ENCODE measurements around the gene IRF2BP2. TPM values are rescaled to one million over a fixed set of nuclear protein-coding genes. Genes with fewer than 3 reads are reported as not detected.
"Not testable (repeated sequence)": the region's sequence is repeated elsewhere in the genome, so short reads cannot be mapped to it uniquely, and the experiment has no call there.

The IRF2BP2 gene
- total and polyA plus RNA-seq, 4 experiments from 2014 or later: 23.9 to 164 (median 103) TPM

DNA sequence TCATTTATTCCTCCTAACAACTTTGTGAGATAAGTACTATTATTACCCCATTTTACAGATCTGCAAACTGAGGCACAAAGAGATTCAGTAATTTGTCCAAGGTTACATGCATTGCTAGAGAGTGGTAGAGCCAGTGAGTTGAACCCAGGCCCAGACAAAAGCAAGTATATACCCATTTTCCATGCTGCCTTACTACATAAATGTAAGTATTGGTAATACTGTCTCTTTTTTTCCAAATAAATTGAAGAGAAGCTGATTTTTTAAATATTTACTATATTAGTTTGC, 33.8 kb upstream of the IRF2BP2 start:
- no peaks in the 10 kb centered on the region for H3K9me3 ChIP-seq (ENCODE audit: control insufficient read depth in 1 of 2, low read length in 2 of 2)
- H3K27ac Mint-ChIP-seq: no peak overlapping the region
- no peak for DNase-seq
- H3K27me3 ChIP-seq (ENCODE audit: insufficient read depth, low read length): no peaks in the 10 kb centered on the region
- no peaks in the 10 kb centered on the region for H3K4me1 Mint-ChIP-seq
- no peak overlapping the region for H3K4me3 ChIP-seq (ENCODE audit: low read length in 2 of 2)
- ChIA-PET POLR2A (ENCODE audit: partially characterized antibody) (interaction anchor here (0.9 kb wide), 1 partner anchor 15 kb away, joined by 3 read pairs; no protein-coding TSS in a partner anchor), CTCF (ENCODE audit: partially characterized antibody) (interaction anchor here (1.0 kb wide), 1 partner anchor 61 kb away, joined by 3 read pairs; no protein-coding TSS in a partner anchor)
- H3K9me3 Mint-ChIP-seq: peaks cover 0 to 8% (median 4%) of the 10 kb centered on the region in 8 donors
- H3K36me3 ChIP-seq (ENCODE audit: insufficient read depth, low read length): no peaks in the 10 kb centered on the region
- H3K4me3 Mint-ChIP-seq: no peak overlapping the region
- H3K4me1 ChIP-seq (ENCODE audit: insufficient read depth, low read length): no peaks in the 10 kb centered on the region
- intact Hi-C loops (cut with micrococcal nuclease): no loop called here
- no peaks in the 10 kb centered on the region for H3K36me3 Mint-ChIP-seq
- no peak overlapping the region for H3K27ac ChIP-seq (ENCODE audit: low read depth, low read length)
- no peaks in the 10 kb centered on the region for H3K27me3 Mint-ChIP-seq

DNA sequence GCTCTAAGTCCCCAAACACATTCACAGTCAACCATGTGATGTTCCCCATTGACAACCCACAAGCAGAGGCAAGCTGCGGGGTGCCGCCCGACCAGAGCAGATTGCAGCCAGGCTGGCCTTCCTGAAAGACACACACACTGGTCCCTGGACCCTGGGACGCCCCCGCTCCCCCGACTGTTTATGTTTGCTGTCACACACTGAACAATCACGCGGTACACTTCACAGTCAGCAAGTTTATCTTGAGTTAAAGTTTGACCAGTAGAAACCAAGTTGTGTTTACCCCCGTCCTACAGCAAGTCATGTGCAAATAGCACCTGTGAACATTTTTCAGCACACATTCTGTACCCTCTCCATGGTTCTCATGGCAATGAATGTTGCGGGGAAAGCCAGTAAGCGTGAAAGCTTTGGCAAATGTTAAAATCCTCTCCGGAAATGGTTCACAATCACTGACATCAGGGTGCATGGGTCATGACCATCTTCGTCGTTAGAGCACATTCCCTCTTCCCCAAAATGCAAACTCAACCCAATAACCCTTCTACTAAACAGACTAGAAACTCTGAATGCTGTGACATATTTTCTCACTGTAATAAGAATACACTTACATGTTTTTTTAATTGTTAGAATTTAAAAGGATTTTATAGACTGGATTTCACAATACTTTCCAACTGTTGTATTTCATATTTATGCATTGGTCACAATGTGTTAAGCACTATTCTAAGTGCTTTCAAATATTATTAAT, 33.3 kb upstream of the IRF2BP2 start:
- Mint-ChIP-seq H3K27me3 (no peaks in the 10 kb centered on the region), H3K4me1 (no peaks in the 10 kb centered on the region), H3K4me3 (no peak overlapping the region), H3K27ac (no peak overlapping the region), H3K36me3 (no peaks in the 10 kb centered on the region), H3K9me3 (peaks cover 0 to 8% (median 4%) of the 10 kb centered on the region in 8 donors)
- DNase-seq: no peak
- POLR2A ChIA-PET (ENCODE audit: partially characterized antibody): no interaction called here
- no peaks in the 10 kb centered on the region for H3K27me3 ChIP-seq (ENCODE audit: insufficient read depth, low read length)
- H3K27ac ChIP-seq (ENCODE audit: low read depth, low read length): no peak overlapping the region
- no peaks in the 10 kb centered on the region for H3K36me3 ChIP-seq (ENCODE audit: insufficient read depth, low read length)
- CTCF ChIA-PET (ENCODE audit: partially characterized antibody): no interaction called here
- intact Hi-C loops (cut with micrococcal nuclease): no loop called here
- no peak overlapping the region for H3K4me3 ChIP-seq (ENCODE audit: low read length in 2 of 2)
- no peaks in the 10 kb centered on the region for H3K9me3 ChIP-seq (ENCODE audit: control insufficient read depth in 1 of 2, low read length in 2 of 2)
- no peaks in the 10 kb centered on the region for H3K4me1 ChIP-seq (ENCODE audit: insufficient read depth, low read length)

DNA sequence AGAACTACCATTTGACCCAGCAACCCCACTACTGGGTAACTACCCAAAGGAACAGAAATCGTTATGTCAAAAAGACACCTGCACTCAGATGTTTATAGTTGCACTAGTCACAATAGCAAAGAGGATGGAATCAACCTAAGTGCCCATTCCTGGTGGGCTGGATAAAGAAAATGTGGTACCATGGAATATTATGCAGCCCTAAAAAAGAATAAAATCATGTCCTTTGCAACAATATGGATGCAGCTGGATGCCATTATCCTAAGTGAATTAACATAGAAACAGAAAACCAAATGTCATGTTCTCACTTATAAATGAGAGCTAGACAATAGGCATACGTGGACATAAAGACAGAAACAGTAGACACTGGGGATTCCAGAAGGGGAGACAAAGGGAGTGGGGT, 32.5 kb upstream of the IRF2BP2 start:
- intact Hi-C loops (cut with micrococcal nuclease): no loop called here
- no peak for DNase-seq
- no peaks in the 10 kb centered on the region for H3K27me3 ChIP-seq (ENCODE audit: insufficient read depth, low read length)
- no peak overlapping the region for H3K4me3 ChIP-seq (ENCODE audit: low read length in 2 of 2)
- Mint-ChIP-seq H3K36me3 (no peaks in the 10 kb centered on the region), H3K4me3 (no peak overlapping the region), H3K27ac (no peak overlapping the region), H3K9me3 (peaks cover 0 to 8% (median 4%) of the 10 kb centered on the region in 8 donors), H3K27me3 (no peaks in the 10 kb centered on the region), H3K4me1 (no peaks in the 10 kb centered on the region)
- no peaks in the 10 kb centered on the region for H3K9me3 ChIP-seq (ENCODE audit: control insufficient read depth in 1 of 2, low read length in 2 of 2)
- no peak overlapping the region for H3K27ac ChIP-seq (ENCODE audit: low read depth, low read length)
- ChIA-PET POLR2A (ENCODE audit: partially characterized antibody) (no interaction called here), CTCF (ENCODE audit: partially characterized antibody) (no interaction called here)
- H3K4me1 ChIP-seq (ENCODE audit: insufficient read depth, low read length): no peaks in the 10 kb centered on the region
- H3K36me3 ChIP-seq (ENCODE audit: insufficient read depth, low read length): no peaks in the 10 kb centered on the region

DNA sequence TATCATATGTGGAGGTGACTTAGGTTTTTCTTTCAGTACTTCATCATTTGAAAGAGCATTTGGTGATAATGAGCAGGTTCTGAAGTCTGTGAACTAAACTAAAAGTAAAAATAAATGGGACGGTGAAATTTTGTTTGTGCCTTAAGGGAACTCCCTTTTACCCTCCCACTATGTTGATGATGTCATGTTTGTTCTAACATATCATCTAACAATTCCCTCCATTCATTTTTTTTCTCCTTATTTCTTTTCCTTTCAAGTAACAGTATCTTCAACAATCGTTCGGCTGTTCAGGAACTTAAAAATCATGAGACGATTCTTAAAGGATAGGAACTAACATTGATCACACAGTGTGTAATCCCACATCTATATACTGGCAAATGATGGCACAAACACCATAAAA, 30.0 kb upstream of the IRF2BP2 start:
- Mint-ChIP-seq H3K9me3 (peaks cover 0 to 3% (median 0%) of the 10 kb centered on the region in 8 donors), H3K27ac (no peak overlapping the region), H3K36me3 (no peaks in the 10 kb centered on the region), H3K4me3 (no peak overlapping the region), H3K27me3 (no peaks in the 10 kb centered on the region), H3K4me1 (no peaks in the 10 kb centered on the region)
- DNase-seq: no peak
- no peaks in the 10 kb centered on the region for H3K27me3 ChIP-seq (ENCODE audit: insufficient read depth, low read length)
- H3K4me3 ChIP-seq (ENCODE audit: low read length in 2 of 2): no peak overlapping the region
- intact Hi-C loops (cut with micrococcal nuclease): no loop called here
- H3K9me3 ChIP-seq (ENCODE audit: control insufficient read depth in 1 of 2, low read length in 2 of 2): no peaks in the 10 kb centered on the region
- POLR2A ChIA-PET (ENCODE audit: partially characterized antibody): no interaction called here
- no peaks in the 10 kb centered on the region for H3K4me1 ChIP-seq (ENCODE audit: insufficient read depth, low read length)
- CTCF ChIA-PET (ENCODE audit: partially characterized antibody): no interaction called here
- no peaks in the 10 kb centered on the region for H3K36me3 ChIP-seq (ENCODE audit: insufficient read depth, low read length)
- H3K27ac ChIP-seq (ENCODE audit: low read depth, low read length): no peak overlapping the region

DNA sequence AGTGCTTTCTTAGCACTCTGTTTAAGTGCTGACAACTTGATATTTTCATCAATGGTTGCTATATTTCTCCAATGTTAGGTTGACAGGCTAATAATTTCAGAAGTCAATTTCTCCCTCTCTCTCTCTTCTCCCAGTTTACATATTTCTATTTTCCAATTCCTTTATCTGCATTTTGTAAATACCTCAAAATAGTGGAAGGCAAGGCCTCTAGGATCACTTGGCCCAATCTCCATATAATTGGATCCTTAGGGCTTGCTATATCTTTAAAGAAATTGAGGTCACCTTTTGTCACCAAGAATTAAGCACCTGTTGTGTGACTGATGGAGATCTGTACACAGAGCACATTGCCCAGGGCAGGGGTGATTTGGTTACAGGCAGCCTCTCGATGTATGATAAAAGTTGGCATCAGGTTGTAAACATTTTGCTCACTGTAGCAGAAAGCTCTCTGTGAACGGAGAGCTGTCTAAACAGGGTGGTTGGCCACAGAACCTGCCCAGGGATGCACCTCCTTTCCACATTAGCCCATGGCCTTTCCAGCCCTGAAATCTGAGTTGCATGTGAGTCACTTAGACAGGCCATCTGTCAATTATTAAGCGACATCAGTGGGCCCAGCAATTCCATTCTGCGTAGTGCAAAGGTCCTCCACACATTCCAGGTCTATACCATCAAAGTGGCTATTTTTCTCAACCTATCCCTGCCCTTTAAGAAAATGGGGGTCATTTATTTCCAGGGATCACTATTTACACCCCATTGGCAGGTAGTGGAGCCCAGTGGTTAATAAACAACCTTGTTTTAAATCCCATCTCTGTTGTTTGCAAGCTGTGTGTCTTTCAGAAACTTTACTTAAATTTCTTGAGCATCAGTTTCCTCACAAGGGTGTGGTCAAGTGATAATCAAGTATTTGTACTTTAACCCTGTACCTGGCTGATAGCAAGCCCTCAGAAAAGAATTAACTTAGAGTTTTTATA, 29.1 kb upstream of the IRF2BP2 start:
- Mint-ChIP-seq H3K27me3 (no peaks in the 10 kb centered on the region), H3K4me1 (no peaks in the 10 kb centered on the region), H3K27ac (peak overlapping the region in 1 of 7 donors; percentile 29), H3K4me3 (no peak overlapping the region), H3K36me3 (no peaks in the 10 kb centered on the region), H3K9me3 (peaks cover 0 to 3% (median 0%) of the 10 kb centered on the region in 8 donors)
- no peak for DNase-seq
- Histone ChIP-seq H3K27ac (ENCODE audit: low read depth, low read length) (no peak overlapping the region), H3K9me3 (ENCODE audit: control insufficient read depth in 1 of 2, low read length in 2 of 2) (no peaks in the 10 kb centered on the region), H3K27me3 (ENCODE audit: insufficient read depth, low read length) (no peaks in the 10 kb centered on the region), H3K36me3 (ENCODE audit: insufficient read depth, low read length) (no peaks in the 10 kb centered on the region), H3K4me1 (ENCODE audit: insufficient read depth, low read length) (no peaks in the 10 kb centered on the region), H3K4me3 (ENCODE audit: low read length in 2 of 2) (no peak overlapping the region)
- intact Hi-C loops (cut with micrococcal nuclease): no loop called here
- POLR2A ChIA-PET (ENCODE audit: partially characterized antibody): interaction anchor here (0.7 kb wide), 1 partner anchor 253 kb away, joined by 4 read pairs; no protein-coding TSS in a partner anchor
- CTCF ChIA-PET (ENCODE audit: partially characterized antibody): interaction anchor here (1.2 kb wide), 1 partner anchor 445 kb away, joined by 4 read pairs; no protein-coding TSS in a partner anchor

DNA sequence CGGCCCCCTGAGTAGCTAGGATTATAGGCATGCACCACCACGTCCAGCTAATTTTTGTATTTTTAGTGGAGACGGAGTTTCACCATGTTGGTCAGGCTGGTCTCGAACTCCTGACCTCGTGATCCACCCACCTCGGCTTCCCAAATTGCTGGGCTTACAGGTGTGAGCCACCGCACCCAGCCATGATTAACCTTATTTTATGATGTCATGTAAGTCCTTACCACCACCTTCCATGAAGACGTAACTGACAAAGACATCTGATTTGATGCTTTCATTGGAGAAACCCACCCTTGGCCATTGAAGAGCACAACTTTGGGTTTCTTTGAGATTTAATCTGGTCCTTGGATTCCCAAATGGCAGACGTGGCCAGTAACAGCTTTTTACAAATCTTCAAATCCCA, 24.9 kb upstream of the IRF2BP2 start:
- intact Hi-C loops (cut with micrococcal nuclease); H3K36me3 Mint-ChIP-seq; H3K4me3 Mint-ChIP-seq; POLR2A ChIA-PET (ENCODE audit: partially characterized antibody); H3K27me3 Mint-ChIP-seq; H3K4me1 Mint-ChIP-seq; H3K9me3 ChIP-seq (ENCODE audit: control insufficient read depth in 1 of 2, low read length in 2 of 2); CTCF ChIA-PET (ENCODE audit: partially characterized antibody); H3K4me3 ChIP-seq (ENCODE audit: low read length in 2 of 2); H3K4me1 ChIP-seq (ENCODE audit: insufficient read depth, low read length); H3K9me3 Mint-ChIP-seq; H3K27me3 ChIP-seq (ENCODE audit: insufficient read depth, low read length); H3K27ac Mint-ChIP-seq; H3K36me3 ChIP-seq (ENCODE audit: insufficient read depth, low read length); H3K27ac ChIP-seq (ENCODE audit: low read depth, low read length); DNase-seq: not testable (repeated sequence)

DNA sequence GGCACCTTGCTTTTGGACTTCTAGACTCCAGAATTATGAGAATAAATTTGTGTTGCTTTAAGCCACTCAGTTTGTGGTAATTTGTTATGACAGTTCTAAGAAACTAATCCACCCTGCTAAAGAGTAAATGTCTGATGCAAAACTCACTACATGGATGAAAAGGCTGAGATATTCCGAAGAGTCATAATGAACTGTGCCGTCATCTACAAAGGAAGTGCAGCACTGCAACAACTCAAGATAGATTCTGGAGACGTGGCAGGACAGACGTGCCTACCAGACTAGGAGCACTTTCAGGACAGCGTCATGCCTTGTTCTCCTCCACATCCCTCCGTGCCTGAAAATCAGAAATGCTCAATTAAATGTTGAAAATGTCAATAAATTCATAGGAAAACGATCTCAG, 24.4 kb upstream of the IRF2BP2 start:
- Mint-ChIP-seq H3K27ac (no peak overlapping the region), H3K36me3 (no peaks in the 10 kb centered on the region), H3K9me3 (no peaks in the 10 kb centered on the region), H3K4me3 (no peak overlapping the region), H3K27me3 (no peaks in the 10 kb centered on the region), H3K4me1 (no peaks in the 10 kb centered on the region)
- H3K4me3 ChIP-seq (ENCODE audit: low read length in 2 of 2): no peak overlapping the region
- no peaks in the 10 kb centered on the region for H3K9me3 ChIP-seq (ENCODE audit: control insufficient read depth in 1 of 2, low read length in 2 of 2)
- no peaks in the 10 kb centered on the region for H3K4me1 ChIP-seq (ENCODE audit: insufficient read depth, low read length)
- no peak for DNase-seq
- ChIA-PET POLR2A (ENCODE audit: partially characterized antibody) (no interaction called here), CTCF (ENCODE audit: partially characterized antibody) (no interaction called here)
- H3K27ac ChIP-seq (ENCODE audit: low read depth, low read length): no peak overlapping the region
- intact Hi-C loops (cut with micrococcal nuclease): no loop called here
- H3K36me3 ChIP-seq (ENCODE audit: insufficient read depth, low read length): no peaks in the 10 kb centered on the region
- H3K27me3 ChIP-seq (ENCODE audit: insufficient read depth, low read length): no peaks in the 10 kb centered on the region

Data from CD4-positive, alpha-beta memory T cell (primary cell).